ENCODE results near the gene ADORA1.

ADORA1 gene

DNA sequence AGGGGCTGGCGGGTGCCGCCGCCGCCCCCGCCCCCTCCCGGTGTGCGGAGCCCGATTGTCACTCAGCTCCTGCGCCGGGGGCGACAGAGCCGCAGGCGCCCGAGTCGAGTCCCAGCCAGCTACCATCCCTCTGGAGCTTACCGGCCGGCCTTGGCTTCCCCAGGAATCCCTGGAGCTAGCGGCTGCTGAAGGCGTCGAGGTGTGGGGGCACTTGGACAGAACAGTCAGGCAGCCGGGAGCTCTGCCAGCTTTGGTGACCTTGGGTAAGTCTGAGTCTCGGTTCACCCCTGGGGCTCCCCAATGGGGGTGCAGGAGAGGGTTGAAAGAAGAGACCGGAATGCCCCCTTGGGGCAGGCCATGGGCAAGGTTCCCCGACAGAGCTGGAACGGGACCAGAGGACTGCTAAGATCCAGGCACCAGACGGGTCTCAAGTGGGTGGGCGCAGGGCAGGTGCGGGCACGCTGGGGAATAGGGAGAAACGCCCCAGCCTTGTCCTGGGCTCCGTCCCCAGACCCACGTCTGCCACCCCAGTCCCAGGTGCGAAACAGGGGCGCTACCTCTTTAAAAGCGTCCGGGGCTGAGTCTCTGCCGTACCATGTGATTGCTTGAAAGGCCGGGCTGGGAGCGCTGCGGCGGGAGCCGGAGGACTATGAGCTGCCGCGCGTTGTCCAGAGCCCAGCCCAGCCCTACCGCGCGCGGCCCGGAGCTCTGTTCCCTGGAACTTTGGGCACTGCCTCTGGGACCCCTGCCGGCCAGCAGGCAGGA, at the start of gene ADORA1:
TSS of gene ADORA1 (plus strand) at position 61 of the 765 bp plus-strand sequence. CDS start 1,116 bp downstream, outside the sequence.
- no peak for DNase-seq
- no peaks in the 10 kb centered on the region for H3K4me1 ChIP-seq (ENCODE audit: insufficient read depth, low read length)
- no peak within 1 kb of the TSS for H2AFZ ChIP-seq (ENCODE audit: low read depth, low read length)
- no peak within 1 kb of the TSS for H3K4me3 ChIP-seq (ENCODE audit: low read depth in 1 of 2, low read length in 2 of 2)
- no peak within 1 kb of the TSS for H3K9ac ChIP-seq (ENCODE audit: low read depth, low read length)
- H3K27me3 ChIP-seq (ENCODE audit: insufficient read depth, low read length, poor library complexity) = peaks cover 31% of the 10 kb centered on the region
- H3K79me2 ChIP-seq (ENCODE audit: insufficient read depth, low read length) = no peaks in the 10 kb centered on the region
- no peak within 1 kb of the TSS for H3K4me2 ChIP-seq (ENCODE audit: insufficient read depth, low read length)
- no peaks in the 10 kb centered on the region for H3K36me3 ChIP-seq (ENCODE audit: insufficient read depth, low read length)
- no peak for TF ChIP-seq CTCF (IDR thresholded peaks at IDR 0.05; ENCODE audit: borderline replicate concordance, extremely low read depth, low read length, poor library complexity, severe bottlenecking)
- no peak for TF ChIP-seq EZH2 (IDR thresholded peaks at IDR 0.05; ENCODE audit: borderline replicate concordance, low read depth, low read length, severe bottlenecking)
- no peak within 1 kb of the TSS for H3K27ac ChIP-seq (ENCODE audit: low read length)
- H4K20me1 ChIP-seq (ENCODE audit: insufficient read depth, low read length) = peaks cover 7% of the 10 kb centered on the region; the same call in 1 of the 2 replicates
- no peaks in the 10 kb centered on the region for H3K9me3 ChIP-seq (ENCODE audit: insufficient read depth, low read length, severe bottlenecking)
- no peak for ATAC-seq (ENCODE audit: insufficient read depth, low read depth)

DNA sequence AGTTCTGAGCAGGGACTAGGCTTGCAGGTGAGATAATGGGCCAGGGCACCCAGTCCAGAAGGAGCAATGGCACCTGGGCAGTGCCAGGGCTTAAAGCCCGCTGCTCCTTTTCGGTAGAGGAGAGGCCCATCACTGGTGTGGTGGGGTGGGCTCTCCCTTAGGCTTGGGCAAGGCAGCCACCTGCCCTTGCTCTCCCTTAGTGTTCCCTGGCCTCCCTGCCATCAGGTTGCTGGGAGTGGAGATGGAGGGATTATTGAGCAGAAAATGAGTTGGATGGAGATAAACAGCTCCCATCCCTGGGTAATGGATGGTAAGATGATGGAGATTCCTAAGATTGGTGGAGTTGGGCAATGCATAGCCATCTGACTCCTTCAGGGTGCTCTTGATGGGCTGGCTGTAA, 49.6 kb upstream of the ADORA1 start:
- Histone ChIP-seq H2AFZ (ENCODE audit: low read depth, low read length) (no peak overlapping the region), H3K9me3 (ENCODE audit: insufficient read depth, low read length, severe bottlenecking) (no peaks in the 10 kb centered on the region), H3K27me3 (ENCODE audit: insufficient read depth, low read length, poor library complexity) (peaks cover 42% of the 10 kb centered on the region), H3K4me3 (ENCODE audit: low read depth in 1 of 2, low read length in 2 of 2) (no peak overlapping the region), H3K4me1 (ENCODE audit: insufficient read depth, low read length) (no peaks in the 10 kb centered on the region), H3K27ac (ENCODE audit: low read length) (no peak overlapping the region), H3K36me3 (ENCODE audit: insufficient read depth, low read length) (no peaks in the 10 kb centered on the region), H3K4me2 (ENCODE audit: insufficient read depth, low read length) (no peak overlapping the region), H3K9ac (ENCODE audit: low read depth, low read length) (no peak overlapping the region), H3K79me2 (ENCODE audit: insufficient read depth, low read length) (no peaks in the 10 kb centered on the region), H4K20me1 (ENCODE audit: insufficient read depth, low read length) (peaks cover 3% of the 10 kb centered on the region; the same call in 1 of the 2 replicates)
- no peak for TF ChIP-seq CTCF (IDR thresholded peaks at IDR 0.05; ENCODE audit: borderline replicate concordance, extremely low read depth, low read length, poor library complexity, severe bottlenecking)
- TF ChIP-seq EZH2 (IDR thresholded peaks at IDR 0.05; ENCODE audit: borderline replicate concordance, low read depth, low read length, severe bottlenecking) = no peak
- no peak for DNase-seq
- no peak for ATAC-seq (ENCODE audit: insufficient read depth, low read depth)

- H4K20me1 ChIP-seq (ENCODE audit: insufficient read depth, low read length) = peaks cover 3% of the 10 kb centered on the region; the same call in 1 of the 2 replicates
- peaks cover 39% of the 10 kb centered on the region for H3K27me3 ChIP-seq (ENCODE audit: insufficient read depth, low read length, poor library complexity)
- H3K4me2 ChIP-seq (ENCODE audit: insufficient read depth, low read length) = no peak overlapping the region
- ATAC-seq (ENCODE audit: insufficient read depth, low read depth) = no peak
- no peaks in the 10 kb centered on the region for H3K9me3 ChIP-seq (ENCODE audit: insufficient read depth, low read length, severe bottlenecking)
- DNase-seq = no peak
- H3K4me3 ChIP-seq (ENCODE audit: low read depth in 1 of 2, low read length in 2 of 2) = no peak overlapping the region
- no peaks in the 10 kb centered on the region for H3K79me2 ChIP-seq (ENCODE audit: insufficient read depth, low read length)
- no peak overlapping the region for H2AFZ ChIP-seq (ENCODE audit: low read depth, low read length)
- H3K9ac ChIP-seq (ENCODE audit: low read depth, low read length) = no peak overlapping the region
- H3K4me1 ChIP-seq (ENCODE audit: insufficient read depth, low read length) = no peaks in the 10 kb centered on the region
- no peak overlapping the region for H3K27ac ChIP-seq (ENCODE audit: low read length)
- no peaks in the 10 kb centered on the region for H3K36me3 ChIP-seq (ENCODE audit: insufficient read depth, low read length)
- TF ChIP-seq CTCF (IDR thresholded peaks at IDR 0.05; ENCODE audit: borderline replicate concordance, extremely low read depth, low read length, poor library complexity, severe bottlenecking) (no peak), EZH2 (IDR thresholded peaks at IDR 0.05; ENCODE audit: borderline replicate concordance, low read depth, low read length, severe bottlenecking) (no peak)
These were observed 49.0 kb upstream of the ADORA1 start for GRCh38 chr1:203078478-203078877.
